ENCODE results near the gene LIMA1. TPM values are rescaled to one million over a fixed set of nuclear protein-coding genes. Genes with fewer than 3 reads are reported as not detected.

Gene LIMA1
- total RNA-seq, 1 donor from 2014 or later = 79.4 TPM

GRCh38 chr12:50265770-50266524 is 17.4 kb downstream of the LIMA1 start:
- intact Hi-C loops (cut with DNase I) = no loop called here
- H3K4me1 ChIP-seq = no peaks in the 10 kb centered on the region
- TF ChIP-seq CTCF (IDR thresholded peaks at IDR 0.05) = no peak
- no peak overlapping the region for H3K27ac ChIP-seq
- H3K36me3 ChIP-seq = no peaks in the 10 kb centered on the region
- no peak overlapping the region for H3K4me3 ChIP-seq
- H3K27me3 ChIP-seq = no peaks in the 10 kb centered on the region
- no peak for DNase-seq (ENCODE audit: low spot score in 2 of 2)
- no peaks in the 10 kb centered on the region for H3K9me3 ChIP-seq

GRCh38 chr12:50263832-50264231 is 19.5 kb downstream of the LIMA1 start:
- H3K4me3 ChIP-seq = no peak overlapping the region
- no peaks in the 10 kb centered on the region for H3K27me3 ChIP-seq
- no peak for TF ChIP-seq CTCF (IDR thresholded peaks at IDR 0.05)
- no peak overlapping the region for H3K27ac ChIP-seq
- no peak for DNase-seq (ENCODE audit: low spot score in 2 of 2)
- intact Hi-C loops (cut with DNase I) = no loop called here
- H3K9me3 ChIP-seq = no peaks in the 10 kb centered on the region
- H3K4me1 ChIP-seq = no peaks in the 10 kb centered on the region
- no peaks in the 10 kb centered on the region for H3K36me3 ChIP-seq

DNA sequence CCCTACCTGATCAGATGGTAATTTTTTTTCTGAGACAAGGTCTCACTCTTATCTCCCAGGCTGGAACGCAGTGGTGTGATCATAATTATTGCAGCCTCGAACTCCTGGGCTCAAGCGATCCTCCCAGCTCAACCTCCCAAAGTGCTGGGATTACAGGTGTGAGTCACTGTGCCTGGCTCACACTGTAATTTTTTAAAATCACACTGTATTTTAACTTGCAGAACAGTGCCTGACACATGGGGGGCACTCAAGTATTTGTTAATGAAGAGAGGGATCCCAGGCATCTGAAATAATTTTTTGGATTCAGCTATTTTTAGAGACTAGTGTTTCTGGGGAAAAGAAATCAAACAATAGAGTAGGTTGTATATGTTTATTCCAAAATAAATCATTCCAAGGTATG is 21.7 kb downstream of the LIMA1 start:
- intact Hi-C loops (cut with DNase I) = no loop called here
- no peak for TF ChIP-seq CTCF (IDR thresholded peaks at IDR 0.05)
- no peak for DNase-seq (ENCODE audit: low spot score in 2 of 2)
- no peaks in the 10 kb centered on the region for H3K36me3 ChIP-seq
- no peak overlapping the region for H3K4me3 ChIP-seq
- no peaks in the 10 kb centered on the region for H3K27me3 ChIP-seq
- H3K27ac ChIP-seq = no peak overlapping the region
- no peaks in the 10 kb centered on the region for H3K9me3 ChIP-seq
- H3K4me1 ChIP-seq = peaks cover 7 to 13% of the 10 kb centered on the region in 2 donors

GRCh38 chr12:50258167-50258551 is 25.2 kb downstream of the LIMA1 start:
- H3K27me3 ChIP-seq = no peaks in the 10 kb centered on the region
- DNase-seq (ENCODE audit: low spot score in 2 of 2) = no peak
- H3K9me3 ChIP-seq = no peaks in the 10 kb centered on the region
- H3K36me3 ChIP-seq = no peaks in the 10 kb centered on the region
- no peak for TF ChIP-seq CTCF (IDR thresholded peaks at IDR 0.05)
- peak overlapping the region; percentile 34 to 50 for H3K27ac ChIP-seq
- peaks cover 7 to 13% of the 10 kb centered on the region in 2 donors for H3K4me1 ChIP-seq
- no peak overlapping the region for H3K4me3 ChIP-seq
- intact Hi-C loops (cut with DNase I) = no loop called here

- H3K4me1 ChIP-seq = peaks cover 7 to 13% of the 10 kb centered on the region in 2 donors
- no peak for DNase-seq (ENCODE audit: low spot score in 2 of 2)
- H3K36me3 ChIP-seq = no peaks in the 10 kb centered on the region
- intact Hi-C loops (cut with DNase I) = no loop called here
- no peaks in the 10 kb centered on the region for H3K9me3 ChIP-seq
- H3K4me3 ChIP-seq = no peak overlapping the region
- TF ChIP-seq CTCF (IDR thresholded peaks at IDR 0.05) = no peak
- H3K27ac ChIP-seq = peak overlapping the region; percentile 34 to 50
- no peaks in the 10 kb centered on the region for H3K27me3 ChIP-seq
Observed at GRCh38 chr12:50257236-50258166, 25.8 kb downstream of the LIMA1 start.

All from ascending aorta (tissue), 2 donors.